Measurements from ENCODE around the gene PHF14. TPM values are rescaled to one million over a fixed set of nuclear protein-coding genes. Genes with fewer than 3 reads are reported as not detected.

PHF14 gene
- total RNA-seq, 1 experiment from 2014 or later = 50.8 TPM

GRCh38 chr7:11109659-11110058 is 136.0 kb downstream of the PHF14 start:
- Histone ChIP-seq H3K27ac (ENCODE audit: insufficient read length, low read depth, low read length) (no peak overlapping the region), H2BK20ac (ENCODE audit: low read depth, low read length, poor library complexity, severe bottlenecking) (no peak overlapping the region), H3K14ac (ENCODE audit: insufficient read depth, low read length) (no peak overlapping the region), H4K91ac (ENCODE audit: insufficient read length, low read depth, low read length) (no peak overlapping the region), H4K20me1 (ENCODE audit: control insufficient read depth, insufficient read depth, insufficient read length) (no peaks in the 10 kb centered on the region), H3K23me2 (ENCODE audit: insufficient read length, low read depth, low read length, poor library complexity, severe bottlenecking) (no peaks in the 10 kb centered on the region), H3K79me2 (ENCODE audit: insufficient read depth, low read length) (no peaks in the 10 kb centered on the region), H3K27me3 (ENCODE audit: insufficient read depth, low read length) (no peaks in the 10 kb centered on the region), H2BK5ac (ENCODE audit: insufficient read length, low read length) (no peak overlapping the region), H2BK12ac (ENCODE audit: insufficient read length, low read depth, low read length) (no peak overlapping the region), H3K23ac (ENCODE audit: insufficient read length, low read depth, low read length) (no peak overlapping the region), H3K18ac (ENCODE audit: insufficient read length, low read depth, low read length) (no peak overlapping the region), H2AFZ (ENCODE audit: low read length) (no peak overlapping the region), H3K79me1 (ENCODE audit: insufficient read depth, low read depth, low read length, poor library complexity, severe bottlenecking) (no peaks in the 10 kb centered on the region), H2AK5ac (ENCODE audit: insufficient read length, low read length) (no peak overlapping the region), H3K9ac (ENCODE audit: extremely low read depth, insufficient read length, low read length) (no peak overlapping the region), H3K4me2 (ENCODE audit: insufficient read depth, insufficient read length, low read length) (no peak overlapping the region), H3T11ph (ENCODE audit: low read length) (no peak overlapping the region), H2BK15ac (ENCODE audit: low read depth, low read length) (no peak overlapping the region), H4K8ac (replicated peaks; ENCODE audit: insufficient read length, low read depth, low read length) (no peak overlapping the region), H2BK120ac (ENCODE audit: low read depth, low read length, poor library complexity, severe bottlenecking) (no peak overlapping the region), H3K4me1 (ENCODE audit: insufficient read depth, low read length) (no peaks in the 10 kb centered on the region), H3K9me3 (ENCODE audit: control insufficient read depth, low read depth, low read length) (no peaks in the 10 kb centered on the region), H3K4ac (ENCODE audit: low read depth, low read length) (no peak overlapping the region), H3K56ac (ENCODE audit: insufficient read length, low read depth, low read length) (no peak overlapping the region), H4K5ac (ENCODE audit: insufficient read length, low read depth, low read length) (no peak overlapping the region)
- Mint-ChIP-seq H3K27ac (no peak overlapping the region), H3K36me3 (ENCODE audit: insufficient read depth in 1 of 3, low read depth in 3 of 3) (peaks cover 0 to 3% (median 0%) of the 10 kb centered on the region in 3 experiments; a peak in 1 of 7 replicates), H3K9me3 (no peaks in the 10 kb centered on the region), H3K4me1 (peaks cover under 1% of the 10 kb centered on the region in 2 experiments), H3K27me3 (ENCODE audit: low read depth) (no peaks in the 10 kb centered on the region), H3K4me3 (no peak overlapping the region)
- TF ChIP-seq CTCF (conservative IDR thresholded peaks at IDR 0.05) = no peak
- DNase-seq = no peak

Data from H9 (cell line).